CD8-positive, alpha-beta memory T cell (primary cell): ENCODE data around the gene YTHDF1. TPM values are rescaled to one million over a fixed set of nuclear protein-coding genes. Genes with fewer than 3 reads are reported as not detected.

Source experiments
- CTCF ChIA-PET: fragments of 350-600 bp; sonication (Branson Sonifier 250); formaldehyde crosslinking; loops from one replicate; lab custom pipeline; 2021; ENCODE audit warnings: antibody characterized with exemption; lab: Charles Lee
- POLR2A ChIA-PET: fragments of 350-600 bp; sonication (Branson Sonifier 250); formaldehyde crosslinking; loops from one replicate; lab custom pipeline; 2021; ENCODE audit warnings: antibody characterized with exemption; lab: Charles Lee
- DNase-seq, 5 donors: peaks; one replicate each; pipeline versions ENCODE4 v3.0.0 to v3.0.0-alpha.2; 2020 to 2022; ENCODE audit warnings: mixed read lengths in 1 of 5
- H3K27ac ChIP-seq: one replicate; pipeline ENCODE4 v1.7.0; 2013; ENCODE audit warnings: low read depth, mild to moderate bottlenecking, low read length, moderate library complexity
- H3K27me3 ChIP-seq: 2 replicates; pipeline ENCODE4 v1.7.0; 2013; ENCODE audit warnings: low read length, mild to moderate bottlenecking; ENCODE audit not compliant: insufficient read depth, poor library complexity, severe bottlenecking
- H3K36me3 ChIP-seq: 2 replicates; pipeline ENCODE4 v1.7.0; 2013; ENCODE audit warnings: mild to moderate bottlenecking, low read length, moderate library complexity; ENCODE audit not compliant: insufficient read depth
- H3K4me1 ChIP-seq: 2 replicates; pipeline ENCODE4 v1.7.0; 2013; ENCODE audit warnings: mild to moderate bottlenecking, low read length, moderate library complexity; ENCODE audit not compliant: insufficient read depth
- H3K4me3 ChIP-seq: 2 replicates; pipeline ENCODE4 v1.7.0; 2013; ENCODE audit warnings: mild to moderate bottlenecking, low read length
- H3K9me3 ChIP-seq: 2 replicates; pipeline ENCODE4 v1.7.0; 2013; ENCODE audit warnings: mild to moderate bottlenecking, low read length
- H3K27ac Mint-ChIP-seq, 8 donors: one replicate each; pipeline ENCODE4 v1.8.0; 2020 to 2021; ENCODE audit warnings: mixed read lengths in 8 of 8, mild to moderate bottlenecking in 6 of 8, inconsistent platforms in 3 of 8, moderate library complexity in 3 of 8
- H3K27me3 Mint-ChIP-seq, 2 donors: one replicate each; pipeline ENCODE4 v1.8.0; 2020 to 2021; ENCODE audit warnings: mixed read lengths in 2 of 2, mild to moderate bottlenecking in 1 of 2, moderate library complexity in 1 of 2
- H3K36me3 Mint-ChIP-seq, 3 donors: one replicate each; pipeline ENCODE4 v1.8.0; 2020 to 2021; ENCODE audit warnings: mixed read lengths in 3 of 3, inconsistent platforms in 1 of 3, mild to moderate bottlenecking in 1 of 3
- H3K4me1 Mint-ChIP-seq, 3 donors: one replicate each; pipeline ENCODE4 v1.8.0; 2020 to 2021; ENCODE audit warnings: mixed read lengths in 3 of 3, inconsistent platforms in 1 of 3, mild to moderate bottlenecking in 1 of 3
- H3K4me3 Mint-ChIP-seq, 7 donors: one replicate each; pipeline ENCODE4 v1.8.0; 2020 to 2021; ENCODE audit warnings: mixed read lengths in 7 of 7, mild to moderate bottlenecking in 6 of 7, moderate library complexity in 4 of 7, inconsistent platforms in 2 of 7
- H3K9me3 Mint-ChIP-seq, 5 donors: one replicate each; pipeline ENCODE4 v1.8.0; 2020 to 2022; ENCODE audit warnings: mixed read lengths in 5 of 5, mild to moderate bottlenecking in 3 of 5, moderate library complexity in 2 of 5, inconsistent platforms in 1 of 5
- polyA plus RNA-seq: library from polyadenylated mRNA; unstranded; fragments of 300-500 nt; fragmentation: Illumina TruSeq; gene quantifications from one replicate; pipeline ENCODE4 v1.2.3, GENCODE V29; 2021
- total RNA-seq, 2 experiments: library from RNA; stranded (reverse); gene quantifications; one replicate each; pipeline ENCODE4 v1.2.3, GENCODE V29; 2021

The YTHDF1 gene
- total and polyA plus RNA-seq, 3 experiments from 2014 or later: 43.1 to 47.5 (median 47.0) TPM

DNA sequence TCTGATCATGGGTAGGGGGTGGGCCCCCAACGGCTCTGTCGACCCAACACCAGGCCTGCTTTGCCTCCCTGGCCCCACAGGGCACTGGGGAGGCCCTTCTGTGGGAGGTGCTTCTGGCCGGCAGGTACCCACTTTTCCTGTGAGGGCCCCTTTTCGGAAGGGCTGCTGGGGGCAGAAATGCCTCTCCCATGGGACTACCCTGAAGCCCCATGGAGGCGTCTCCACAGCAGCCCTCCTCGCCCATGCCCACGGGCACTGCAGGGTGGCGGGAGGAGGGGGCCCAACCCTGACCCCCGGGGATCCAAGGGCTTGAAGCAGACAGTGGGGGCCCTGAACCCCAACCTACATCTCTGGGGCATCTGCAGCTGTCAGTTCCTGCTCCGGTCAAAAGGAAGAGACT is 22.1 kb upstream of the YTHDF1 start:
- Histone ChIP-seq H3K36me3 (no peaks in the 10 kb centered on the region), H3K4me1 (no peaks in the 10 kb centered on the region), H3K27me3 (no peaks in the 10 kb centered on the region), H3K27ac (no peak overlapping the region), H3K4me3 (no peak overlapping the region), H3K9me3 (no peaks in the 10 kb centered on the region)
- ChIA-PET POLR2A (no interaction called here), CTCF (interaction anchor here (1.9 kb wide), 1 partner anchor 15 kb away, joined by 5 read pairs; no protein-coding TSS in a partner anchor)
- no peak overlapping the region for H3K4me3 Mint-ChIP-seq
- peaks cover 0 to 4% (median 0%) of the 10 kb centered on the region in 3 donors for H3K4me1 Mint-ChIP-seq
- H3K36me3 Mint-ChIP-seq: no peaks in the 10 kb centered on the region
- no peak overlapping the region for H3K27ac Mint-ChIP-seq
- peaks cover 0 to 17% of the 10 kb centered on the region in 2 donors for H3K27me3 Mint-ChIP-seq
- H3K9me3 Mint-ChIP-seq: no peaks in the 10 kb centered on the region
- DNase-seq: no peak

DNA sequence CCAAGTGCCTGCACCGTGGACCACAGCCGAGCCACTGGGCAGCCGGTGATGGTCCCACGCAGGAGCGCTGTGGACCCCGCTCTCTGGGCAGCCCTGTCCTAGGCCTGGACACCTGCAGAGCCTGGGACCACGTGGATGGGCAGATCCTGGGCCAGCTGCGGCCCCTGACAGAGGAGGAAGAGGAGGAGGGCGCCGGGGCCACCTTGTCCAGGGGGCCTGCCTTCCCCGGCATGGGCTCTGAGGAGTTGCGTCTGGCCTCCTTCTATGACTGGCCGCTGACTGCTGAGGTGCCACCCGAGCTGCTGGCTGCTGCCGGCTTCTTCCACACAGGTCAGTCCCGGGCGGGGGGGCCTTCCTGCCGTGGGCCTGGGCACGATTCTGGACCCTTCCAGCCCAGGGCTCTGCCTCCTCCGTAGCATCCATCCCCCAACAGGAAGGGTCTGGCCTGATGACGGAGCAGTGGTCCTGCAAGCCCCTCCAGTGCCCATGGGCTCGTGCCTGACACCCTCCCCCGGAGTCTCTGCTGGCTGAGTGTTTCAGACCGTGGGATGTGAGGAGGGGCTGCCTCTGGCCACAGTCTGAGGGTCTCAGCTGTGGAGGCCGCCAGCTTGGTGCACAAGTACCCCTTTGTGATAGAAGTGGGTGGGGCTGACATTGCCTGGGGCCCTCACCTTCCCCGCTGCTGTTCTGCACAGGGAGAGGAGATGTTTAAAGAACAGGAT is 20.3 kb upstream of the YTHDF1 start:
- H3K9me3 ChIP-seq: no peaks in the 10 kb centered on the region
- no peaks in the 10 kb centered on the region for H3K4me1 ChIP-seq
- Mint-ChIP-seq H3K4me3 (no peak overlapping the region), H3K27me3 (peaks cover 10 to 29% of the 10 kb centered on the region in 2 donors), H3K9me3 (no peaks in the 10 kb centered on the region), H3K4me1 (peaks cover 0 to 4% (median 0%) of the 10 kb centered on the region in 3 donors), H3K27ac (no peak overlapping the region), H3K36me3 (no peaks in the 10 kb centered on the region)
- peaks cover 7% of the 10 kb centered on the region for H3K27me3 ChIP-seq
- ChIA-PET POLR2A (no interaction called here), CTCF (no interaction called here)
- no peak overlapping the region for H3K4me3 ChIP-seq
- no peak for DNase-seq
- H3K36me3 ChIP-seq: no peaks in the 10 kb centered on the region
- no peak overlapping the region for H3K27ac ChIP-seq

DNA sequence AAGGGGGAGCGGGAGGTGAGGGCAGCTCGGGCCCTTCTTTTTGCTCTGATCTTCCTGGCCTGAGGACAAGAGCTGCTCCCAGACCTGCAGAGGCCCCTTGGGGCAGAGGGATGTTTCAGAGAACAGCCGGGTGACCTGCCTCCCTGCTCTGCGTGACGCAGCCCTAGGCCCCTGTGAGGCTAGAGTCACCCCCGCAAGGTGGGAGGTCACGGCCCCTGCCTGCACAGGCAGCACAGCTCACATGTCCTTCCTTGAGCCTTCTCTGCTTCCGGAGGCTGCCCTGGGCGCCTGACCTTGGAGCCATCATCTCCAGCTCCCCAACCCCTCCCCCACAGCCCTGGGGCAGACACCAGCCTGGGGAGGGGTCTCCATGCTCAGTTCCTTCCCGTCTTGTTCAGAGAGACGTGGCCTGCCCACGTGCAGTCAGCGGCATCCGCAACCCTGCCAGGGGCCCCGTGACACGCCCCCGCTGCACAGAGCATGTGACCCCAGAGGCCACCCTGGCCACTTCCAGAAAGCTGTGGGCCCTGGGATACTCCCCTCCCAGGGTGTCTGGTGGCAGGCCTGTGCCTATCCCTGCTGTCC is 19.6 kb upstream of the YTHDF1 start, which contains the start of gene BIRC7:
BIRC7 (plus strand) TSS at position 507 of the 585 bp plus-strand sequence. CDS start 192 bp downstream, outside the sequence.
- no peak within 1 kb of the TSS for H3K4me3 ChIP-seq
- no peaks in the 10 kb centered on the region for H3K36me3 ChIP-seq
- Mint-ChIP-seq H3K9me3 (no peaks in the 10 kb centered on the region), H3K4me3 (peak within 1 kb of the TSS in 1 of 7 donors; percentile 39), H3K36me3 (no peaks in the 10 kb centered on the region), H3K4me1 (peaks cover 0 to 7% (median 0%) of the 10 kb centered on the region in 3 donors), H3K27me3 (peaks cover 12 to 32% of the 10 kb centered on the region in 2 donors), H3K27ac (peak within 1 kb of the TSS in 1 of 8 donors; percentile 2)
- ChIA-PET POLR2A (no interaction called here), CTCF (interaction anchor here (3.9 kb wide), 1 partner anchor 12 kb away, joined by 27 read pairs; no protein-coding TSS in a partner anchor)
- no peaks in the 10 kb centered on the region for H3K4me1 ChIP-seq
- DNase-seq: peak in 1 of 5 donors; percentile 33
- H3K27ac ChIP-seq: no peak within 1 kb of the TSS
- H3K27me3 ChIP-seq: peaks cover 11% of the 10 kb centered on the region
- no peaks in the 10 kb centered on the region for H3K9me3 ChIP-seq

- H3K36me3 Mint-ChIP-seq: no peaks in the 10 kb centered on the region
- peak overlapping the region in 1 of 8 donors; percentile 65 for H3K27ac Mint-ChIP-seq
- peaks cover 0 to 7% (median 0%) of the 10 kb centered on the region in 3 donors for H3K4me1 Mint-ChIP-seq
- Histone ChIP-seq H3K4me1 (no peaks in the 10 kb centered on the region), H3K27ac (no peak overlapping the region), H3K36me3 (no peaks in the 10 kb centered on the region), H3K9me3 (no peaks in the 10 kb centered on the region), H3K4me3 (no peak overlapping the region), H3K27me3 (peaks cover 17% of the 10 kb centered on the region)
- H3K4me3 Mint-ChIP-seq: peak overlapping the region in 1 of 7 donors; percentile 39
- ChIA-PET POLR2A (no interaction called here), CTCF (interaction anchor here (1.2 to 3.9 kb wide), 2 partner anchors 11 to 147 kb away, joined by 3 to 27 read pairs; no protein-coding TSS in a partner anchor)
- peaks cover 14 to 38% of the 10 kb centered on the region in 2 donors for H3K27me3 Mint-ChIP-seq
- no peak for DNase-seq
- H3K9me3 Mint-ChIP-seq: no peaks in the 10 kb centered on the region
These were observed 18.9 kb upstream of the YTHDF1 start for GRCh38 chr20:63234693-63235398.

DNA sequence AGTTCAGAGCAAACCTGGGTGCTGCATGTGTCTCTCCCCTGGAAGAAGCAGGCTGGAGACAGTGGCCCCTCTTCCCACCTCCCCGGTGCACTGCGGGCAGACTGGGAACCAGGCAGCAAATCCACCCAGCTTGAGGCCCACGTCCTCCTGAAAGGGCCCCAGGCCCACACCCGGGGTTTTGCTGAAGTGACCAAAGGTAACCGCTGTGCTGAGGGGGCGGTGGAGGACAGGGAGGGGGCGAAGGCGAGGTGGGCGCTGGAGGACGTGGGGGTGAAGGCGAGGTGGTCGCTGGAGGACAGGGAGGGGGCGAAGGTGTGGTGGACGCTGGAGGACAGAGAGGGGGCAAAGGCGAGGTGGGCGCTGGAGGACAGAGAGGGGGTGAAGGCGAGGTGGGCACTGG is 18.0 kb upstream of the YTHDF1 start:
- Mint-ChIP-seq H3K4me3 (no peak overlapping the region), H3K9me3 (no peaks in the 10 kb centered on the region), H3K27me3 (peaks cover 14 to 48% of the 10 kb centered on the region in 2 donors), H3K36me3 (no peaks in the 10 kb centered on the region), H3K27ac (no peak overlapping the region), H3K4me1 (peaks cover 0 to 7% (median 0%) of the 10 kb centered on the region in 3 donors)
- ChIA-PET CTCF (interaction anchor here (1.2 to 3.9 kb wide), 2 partner anchors 10 to 148 kb away, joined by 3 to 27 read pairs; no protein-coding TSS in a partner anchor), POLR2A (no interaction called here)
- Histone ChIP-seq H3K4me3 (no peak overlapping the region), H3K27me3 (peaks cover 23% of the 10 kb centered on the region), H3K4me1 (no peaks in the 10 kb centered on the region), H3K36me3 (no peaks in the 10 kb centered on the region), H3K9me3 (no peaks in the 10 kb centered on the region), H3K27ac (no peak overlapping the region)
- no peak for DNase-seq

DNA sequence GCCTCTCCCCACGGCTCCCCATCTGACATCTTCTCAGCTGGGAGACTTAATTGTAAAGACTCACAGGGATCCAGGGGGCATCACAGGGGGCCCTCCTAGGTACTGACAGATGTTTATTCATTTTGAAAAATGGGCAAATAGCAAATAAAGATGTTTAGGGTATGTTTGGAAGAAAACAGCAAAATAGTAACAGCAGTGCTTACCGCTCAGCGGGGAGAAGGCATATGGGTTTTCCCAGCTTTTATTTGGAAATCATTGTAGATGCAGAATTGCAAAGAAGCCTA is 17.1 kb upstream of the YTHDF1 start:
- DNase-seq: no peak
- no peaks in the 10 kb centered on the region for H3K36me3 ChIP-seq
- H3K9me3 ChIP-seq: no peaks in the 10 kb centered on the region
- H3K4me1 ChIP-seq: no peaks in the 10 kb centered on the region
- CTCF ChIA-PET: interaction anchor here (3.9 kb wide), 1 partner anchor 9 kb away, joined by 27 read pairs; no protein-coding TSS in a partner anchor
- POLR2A ChIA-PET: no interaction called here
- Mint-ChIP-seq H3K36me3 (no peaks in the 10 kb centered on the region), H3K4me3 (no peak overlapping the region), H3K4me1 (peaks cover 0 to 7% (median 0%) of the 10 kb centered on the region in 3 donors), H3K27me3 (peaks cover 16 to 53% of the 10 kb centered on the region in 2 donors), H3K9me3 (no peaks in the 10 kb centered on the region), H3K27ac (peak overlapping the region in 1 of 8 donors; percentile 22)
- peaks cover 23% of the 10 kb centered on the region for H3K27me3 ChIP-seq
- H3K4me3 ChIP-seq: no peak overlapping the region
- H3K27ac ChIP-seq: no peak overlapping the region

DNA sequence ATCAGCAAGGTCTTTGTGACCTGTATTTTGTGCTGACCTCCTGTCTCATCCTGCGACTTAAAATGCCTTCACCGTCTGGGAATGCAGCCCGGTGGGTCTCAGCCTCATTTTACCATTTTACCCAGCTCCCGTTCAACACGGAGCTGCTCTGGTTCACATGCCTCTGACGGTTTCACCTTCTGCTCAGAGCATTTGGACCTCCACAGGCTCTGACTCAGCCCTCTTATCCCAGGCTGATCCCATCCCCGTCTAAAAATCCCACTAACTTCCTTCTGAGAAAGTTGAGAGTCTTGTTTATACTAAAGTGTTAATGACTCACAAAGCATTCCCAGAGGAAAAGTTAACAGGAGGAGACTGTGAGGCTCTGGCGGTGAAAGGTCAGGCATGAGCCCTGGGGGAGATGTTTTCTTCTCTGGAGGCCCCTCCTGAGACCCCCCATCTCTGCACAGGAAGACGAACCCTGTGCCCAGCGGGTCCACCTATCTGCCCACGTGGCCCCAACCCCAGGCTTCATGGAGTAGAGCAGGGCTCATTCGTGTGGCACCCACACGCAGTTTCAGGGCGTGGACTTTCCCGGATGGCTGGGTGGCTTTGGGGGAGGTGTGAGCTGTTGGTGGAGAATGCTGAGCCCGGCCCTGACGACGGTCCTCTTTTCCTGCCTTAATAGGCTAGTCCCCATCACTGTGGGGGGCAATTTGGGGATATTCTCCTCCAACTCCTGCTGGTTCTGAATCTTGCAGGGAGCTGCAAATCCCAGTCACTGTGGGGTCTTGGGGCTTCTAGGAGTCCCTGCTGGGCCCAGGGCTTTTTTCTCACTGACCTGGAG is 16.5 kb upstream of the YTHDF1 start:
- Histone ChIP-seq H3K4me3 (no peak overlapping the region), H3K9me3 (no peaks in the 10 kb centered on the region), H3K36me3 (no peaks in the 10 kb centered on the region), H3K4me1 (no peaks in the 10 kb centered on the region), H3K27me3 (peaks cover 23% of the 10 kb centered on the region), H3K27ac (no peak overlapping the region)
- Mint-ChIP-seq H3K4me3 (no peak overlapping the region), H3K9me3 (no peaks in the 10 kb centered on the region), H3K36me3 (no peaks in the 10 kb centered on the region), H3K4me1 (peaks cover 0 to 7% (median 0%) of the 10 kb centered on the region in 3 donors), H3K27me3 (peaks cover 16 to 53% of the 10 kb centered on the region in 2 donors), H3K27ac (no peak overlapping the region)
- ChIA-PET CTCF (interaction anchor here (3.9 kb wide), 1 partner anchor 8 kb away, joined by 27 read pairs; no protein-coding TSS in a partner anchor), POLR2A (no interaction called here)
- no peak for DNase-seq
